Stimulated activated CD8-positive, alpha-beta memory T cell treated with anti-CD3 and anti-CD28 coated beads, Interleukin-2, amount 100 ng/mL, for 1 hour (primary cell): Measurements from ENCODE around the gene ATP6V0C.
A peak's percentile ranks its signal among the peaks of the same experiment; 100 is the strongest.
"Not testable (repeated sequence)": the region's sequence is repeated elsewhere in the genome, so short reads cannot be mapped to it uniquely, and the experiment has no call there.

ENCODE experiments used
- DNase-seq, 2 donors: peaks; one replicate each; pipeline ENCODE4 v3.0.0-alpha.2; 2020; ENCODE audit warnings: low read depth in 2 of 2

ATP6V0C gene

GRCh38 chr16:2474877-2475412 lies 38.8 kb upstream of the ATP6V0C start, which contains the start of gene TBC1D24:
TBC1D24 (plus strand) TSS chr16:2475127; CDS start chr16:2496149, 21,022 bp downstream.
- DNase-seq = peak; percentile 60 to 72

- peak; percentile 16 to 30 for DNase-seq
Measured at GRCh38 chr16:2475413-2476344, 38.1 kb upstream of the ATP6V0C start.

GRCh38 chr16:2476345-2476720 lies 37.4 kb upstream of the ATP6V0C start:
- DNase-seq = no peak

- DNase-seq = no peak
Measured at GRCh38 chr16:2476741-2477140, 37.0 kb upstream of the ATP6V0C start.

- no peak for DNase-seq
Measured at GRCh38 chr16:2477327-2477726, 36.4 kb upstream of the ATP6V0C start.

GRCh38 chr16:2478279-2478678 lies 35.5 kb upstream of the ATP6V0C start:
- DNase-seq = no peak

- DNase-seq = not testable (repeated sequence)
Measured at GRCh38 chr16:2479996-2480395, 33.8 kb upstream of the ATP6V0C start.

GRCh38 chr16:2480948-2481347 lies 32.8 kb upstream of the ATP6V0C start:
- no peak for DNase-seq

GRCh38 chr16:2481676-2482075 lies 32.1 kb upstream of the ATP6V0C start:
- no peak for DNase-seq

- no peak for DNase-seq
Measured at GRCh38 chr16:2482249-2482648, 31.5 kb upstream of the ATP6V0C start.

- no peak for DNase-seq
Measured at GRCh38 chr16:2482708-2483534, 30.8 kb upstream of the ATP6V0C start.

GRCh38 chr16:2483939-2484897 lies 29.5 kb upstream of the ATP6V0C start:
- DNase-seq = no peak

GRCh38 chr16:2484898-2485508 lies 28.7 kb upstream of the ATP6V0C start:
- DNase-seq = no peak

GRCh38 chr16:2485811-2486507 lies 27.8 kb upstream of the ATP6V0C start:
- no peak for DNase-seq

- DNase-seq = peak; percentile 51 to 67
Measured at GRCh38 chr16:2486645-2487516, 26.9 kb upstream of the ATP6V0C start.

- no peak for DNase-seq
Measured at GRCh38 chr16:2487517-2487842, 26.3 kb upstream of the ATP6V0C start.

- no peak for DNase-seq
Measured at GRCh38 chr16:2487903-2488531, 25.7 kb upstream of the ATP6V0C start.

GRCh38 chr16:2489581-2489980 lies 24.2 kb upstream of the ATP6V0C start:
- no peak for DNase-seq
